Measurements from ENCODE around the gene RAPGEF4. TPM values are rescaled to one million over a fixed set of nuclear protein-coding genes. Genes with fewer than 3 reads are reported as not detected.

RAPGEF4 gene
- polyA plus RNA-seq, 3 donors: not detected

DNA sequence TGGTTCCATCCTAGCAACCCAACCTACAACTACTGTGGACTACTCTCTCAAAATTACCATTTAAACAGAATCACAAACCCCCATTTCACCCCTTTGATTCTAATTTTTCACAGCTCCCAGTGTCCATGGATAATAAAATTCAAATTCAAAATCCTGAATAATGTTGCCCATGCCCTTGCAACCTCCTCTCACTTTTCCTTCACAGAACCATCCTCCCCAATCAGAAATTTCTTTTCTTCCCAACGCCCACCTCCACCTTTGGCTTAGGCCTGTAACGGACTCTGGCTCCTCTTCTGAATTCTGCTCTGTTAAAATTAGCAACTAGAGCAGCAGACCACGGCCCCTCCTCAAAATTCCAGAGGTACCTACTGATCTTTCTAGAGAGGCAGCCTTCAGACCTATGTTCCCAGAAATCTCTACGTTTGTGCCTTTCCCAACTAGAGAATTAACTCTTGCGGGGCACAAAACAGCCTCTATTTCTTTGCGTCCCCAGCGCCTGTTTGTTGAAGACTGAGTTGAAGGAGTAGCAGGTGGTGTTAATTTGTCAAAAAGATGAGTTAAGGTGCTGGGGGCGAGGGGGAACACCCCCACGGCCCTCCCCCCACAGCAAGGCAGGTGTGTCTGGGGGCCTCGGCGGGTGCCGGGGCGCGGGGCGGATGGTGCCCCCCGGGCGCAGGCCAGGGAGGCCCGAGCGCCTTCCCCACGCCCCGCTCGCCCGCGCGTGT, 339.6 kb downstream of the RAPGEF4 start:
- H3K27ac Mint-ChIP-seq: peak overlapping the region; percentile 22 to 87 (median 78)
- H3K27me3 ChIP-seq (ENCODE audit: control insufficient read depth in 2 of 2, insufficient read depth in 2 of 2, low read length in 2 of 2): no peaks in the 10 kb centered on the region

More for the DNA sequence above, 339.6 kb downstream of the RAPGEF4 start:
- H3K4me3 Mint-ChIP-seq: peak overlapping the region; percentile 77 to 89
- intact Hi-C loops (cut with micrococcal nuclease): loop anchor here (5.0 to 10.0 kb wide), 3 partner anchors 33 to 50 kb away; no protein-coding TSS in a partner anchor
- no peak for TF ChIP-seq CTCF (IDR thresholded peaks at IDR 0.05)
- Histone ChIP-seq H3K9me3 (replicated peaks in 1 of 2; ENCODE audit: control insufficient read depth in 1 of 2, insufficient read depth in 1 of 2, low read length in 2 of 2) (no peaks in the 10 kb centered on the region), H2AFZ (ENCODE audit: insufficient read depth, low read depth, low read length, poor library complexity, severe bottlenecking) (peak overlapping the region; percentile 65), H3K79me2 (ENCODE audit: insufficient read depth, low read length) (peaks cover 39% of the 10 kb centered on the region), H4K20me1 (ENCODE audit: insufficient read depth, low read length) (peaks cover 11% of the 10 kb centered on the region), H3K27ac (ENCODE audit: low read depth in 1 of 2, low read length in 2 of 2) (peak overlapping the region in 1 of 2 donors; percentile 94), H3K4me2 (replicated peaks; ENCODE audit: extremely low read depth, low read length, poor library complexity, severe bottlenecking) (peak overlapping the region; percentile 76), H3K4me3 (replicated peaks in 1 of 3; ENCODE audit: low read depth in 2 of 3, low read length in 3 of 3) (peak overlapping the region; percentile 35 to 78 (median 58)), H3K4me1 (ENCODE audit: control insufficient read depth in 1 of 2, insufficient read depth in 2 of 2, low read length in 2 of 2) (peaks cover 5 to 19% of the 10 kb centered on the region in 2 donors), H3K9ac (ENCODE audit: insufficient read depth, low read length, poor library complexity, severe bottlenecking) (peak overlapping the region; percentile 97), H3K36me3 (replicated peaks in 1 of 2; ENCODE audit: control insufficient read depth in 1 of 2, insufficient read depth in 2 of 2, low read length in 2 of 2) (no peaks in the 10 kb centered on the region)
- H3K36me3 Mint-ChIP-seq: peaks cover 5 to 7% of the 10 kb centered on the region in 2 donors
- no peak for DNase-seq
- H3K4me1 Mint-ChIP-seq: peaks cover 24% of the 10 kb centered on the region
- no peaks in the 10 kb centered on the region for H3K9me3 Mint-ChIP-seq
- 9% methylated on average over 15 of the region's 25 CpGs for WGBS (ENCODE audit: insufficient coverage)
- H3K27me3 Mint-ChIP-seq (ENCODE audit: low read depth in 3 of 3): peaks cover 4 to 10% (median 7%) of the 10 kb centered on the region in 3 donors
